HepG2 (cell line): ENCODE results near the gene PSKH1. TPM values are rescaled to one million over a fixed set of nuclear protein-coding genes. Genes with fewer than 3 reads are reported as not detected.

ENCODE experiments used
- CCAR2 ChIP-seq: fragments of 200-400 bp; formaldehyde crosslinking; optimal IDR thresholded peaks from 2 replicates; pipeline ENCODE3; 2018; ENCODE audit warnings: low read depth, mild to moderate bottlenecking, low read length, moderate library complexity
- DZIP1 ChIP-seq: sonication (generic); formaldehyde crosslinking; IDR thresholded peaks from 2 replicates; pipeline ENCODE4 v1.5.0; 2020; ENCODE audit warnings: mild to moderate bottlenecking, missing genetic modification reagents
- HIC2 ChIP-seq: sonication (generic); formaldehyde crosslinking; IDR thresholded peaks from 2 replicates; pipeline ENCODE4 v1.9.0; 2022; ENCODE audit warnings: low read depth, missing genetic modification reagents
- HNRNPL ChIP-seq: fragments of 200-400 bp; formaldehyde crosslinking; IDR thresholded peaks from 2 replicates; pipeline ENCODE4 v1.6.1; 2017; ENCODE audit warnings: mild to moderate bottlenecking, low read depth, low read length
- KMT2A ChIP-seq: sonication (generic); formaldehyde crosslinking; IDR thresholded peaks from 2 replicates; pipeline ENCODE4 v1.4.0; 2020; ENCODE audit warnings: missing genetic modification reagents
- NFKBIZ ChIP-seq: IDR thresholded peaks from 2 replicates; pipeline ENCODE4 v1.6.1; 2018; ENCODE audit warnings: missing genetic modification reagents, missing compliant biosample characterization
- SNAI1 ChIP-seq: sonication (generic); formaldehyde crosslinking; IDR thresholded peaks from 2 replicates; pipeline ENCODE4 v1.5.0; 2020; ENCODE audit warnings: mild to moderate bottlenecking, missing genetic modification reagents, borderline replicate concordance
- ZMYM4 ChIP-seq: sonication (generic); formaldehyde crosslinking; IDR thresholded peaks from 2 replicates; pipeline ENCODE4 v1.8.1; 2023; ENCODE audit warnings: mild to moderate bottlenecking, missing genetic modification reagents
- ZNF124 ChIP-seq: sonication (generic); formaldehyde crosslinking; IDR thresholded peaks from 2 replicates; pipeline ENCODE4 v1.4.0; 2020; ENCODE audit warnings: missing genetic modification reagents
- ZNF333 ChIP-seq: sonication (generic); formaldehyde crosslinking; IDR thresholded peaks from 2 replicates; pipeline ENCODE4 v1.4.0; 2020; ENCODE audit warnings: mild to moderate bottlenecking, missing genetic modification reagents, borderline replicate concordance
- ZNF841 ChIP-seq: sonication (generic); formaldehyde crosslinking; IDR thresholded peaks from 2 replicates; pipeline ENCODE4 v1.8.1; 2023; ENCODE audit warnings: missing genetic modification reagents, borderline replicate concordance
- polyA plus RNA-seq, 8 experiments: library from polyadenylated mRNA; depleted of rRNA in 3 of 8; stranded (reverse) in 7 of 8; unstranded in 1 of 8; fragments of >200 nt; fragmentation: Illumina TruSeq in 4 of 8; extraction: Trizol in 4 of 8; gene quantifications; 2 replicates each; pipeline versions ENCODE4 v1.2.1 to v1.2.3, GENCODE V29; 2011 to 2016; ENCODE audit warnings: low read depth in 4 of 8, missing spikeins in 1 of 8, mixed read lengths in 1 of 8; ENCODE audit not compliant: insufficient read depth in 1 of 8
- total RNA-seq, 5 experiments: library from RNA; depleted of rRNA; stranded (reverse); fragments of >200 nt; fragmentation: Illumina TruSeq; extraction: Trizol; gene quantifications; 2 replicates each; pipeline ENCODE4 v1.2.3, GENCODE V29; 2016; ENCODE audit warnings: low read depth in 1 of 5
- TF ChIP-seq, protein P1 (sequence below): sonication (generic); formaldehyde crosslinking; conservative IDR thresholded peaks from 2 replicates; pipeline ENCODE4 v1.8.1; 2023; ENCODE audit warnings: missing genetic modification reagents
- TF ChIP-seq, protein P2 (sequence below): sonication (generic); formaldehyde crosslinking; IDR thresholded peaks from 2 replicates; pipeline ENCODE4 v1.4.0; 2020; ENCODE audit warnings: low read depth, mild to moderate bottlenecking, missing genetic modification reagents
- TF ChIP-seq, protein P3 (sequence below): sonication (generic); formaldehyde crosslinking; IDR thresholded peaks from 2 replicates; pipeline ENCODE4 v1.5.0; 2020; ENCODE audit warnings: mild to moderate bottlenecking, missing genetic modification reagents, borderline replicate concordance

The PSKH1 gene
- total and polyA plus RNA-seq, 2 of the 13 experiments (the other 11 are each of a cell fraction or from before 2014, with no cell fraction given) = 8.4 to 19.1 TPM

DNA sequence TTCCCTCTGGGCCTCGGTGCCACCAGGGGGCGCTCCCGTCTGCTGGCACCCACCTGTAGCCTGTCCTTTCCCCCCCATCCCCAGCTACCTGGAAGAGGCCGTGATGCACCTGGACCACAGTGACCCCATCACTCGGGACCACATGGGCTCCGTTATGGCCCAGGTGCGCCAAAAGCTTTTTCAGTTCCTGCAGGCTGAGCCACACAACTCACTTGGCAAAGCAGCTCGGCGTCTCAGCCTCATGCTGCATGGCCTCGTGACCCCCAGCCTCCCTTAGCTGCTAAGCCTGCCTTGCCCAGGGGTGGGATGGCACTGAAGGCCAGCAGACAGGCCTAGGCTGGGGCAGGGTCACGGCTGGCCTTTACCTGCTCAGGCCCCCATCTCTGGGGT is 9.2 kb upstream of the PSKH1 start (continued):
- TF ChIP-seq, protein P1, sequence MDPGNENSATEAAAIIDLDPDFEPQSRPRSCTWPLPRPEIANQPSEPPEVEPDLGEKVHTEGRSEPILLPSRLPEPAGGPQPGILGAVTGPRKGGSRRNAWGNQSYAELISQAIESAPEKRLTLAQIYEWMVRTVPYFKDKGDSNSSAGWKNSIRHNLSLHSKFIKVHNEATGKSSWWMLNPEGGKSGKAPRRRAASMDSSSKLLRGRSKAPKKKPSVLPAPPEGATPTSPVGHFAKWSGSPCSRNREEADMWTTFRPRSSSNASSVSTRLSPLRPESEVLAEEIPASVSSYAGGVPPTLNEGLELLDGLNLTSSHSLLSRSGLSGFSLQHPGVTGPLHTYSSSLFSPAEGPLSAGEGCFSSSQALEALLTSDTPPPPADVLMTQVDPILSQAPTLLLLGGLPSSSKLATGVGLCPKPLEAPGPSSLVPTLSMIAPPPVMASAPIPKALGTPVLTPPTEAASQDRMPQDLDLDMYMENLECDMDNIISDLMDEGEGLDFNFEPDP = no peak
- no peak for TF ChIP-seq ZMYM4 (CRISPR knock-in tag)
- no peak for TF ChIP-seq SNAI1 (CRISPR knock-in tag)
- TF ChIP-seq ZNF333 (CRISPR knock-in tag) = no peak
- TF ChIP-seq DZIP1 = no peak
- TF ChIP-seq HNRNPL = peak; percentile 2; the same call in 1 of the 2 replicates
- peak; percentile 46; the same call in 1 of the 2 replicates for TF ChIP-seq ZNF124 (CRISPR knock-in tag)
- TF ChIP-seq HIC2 (CRISPR knock-in tag) = no peak
- TF ChIP-seq, protein P2, sequence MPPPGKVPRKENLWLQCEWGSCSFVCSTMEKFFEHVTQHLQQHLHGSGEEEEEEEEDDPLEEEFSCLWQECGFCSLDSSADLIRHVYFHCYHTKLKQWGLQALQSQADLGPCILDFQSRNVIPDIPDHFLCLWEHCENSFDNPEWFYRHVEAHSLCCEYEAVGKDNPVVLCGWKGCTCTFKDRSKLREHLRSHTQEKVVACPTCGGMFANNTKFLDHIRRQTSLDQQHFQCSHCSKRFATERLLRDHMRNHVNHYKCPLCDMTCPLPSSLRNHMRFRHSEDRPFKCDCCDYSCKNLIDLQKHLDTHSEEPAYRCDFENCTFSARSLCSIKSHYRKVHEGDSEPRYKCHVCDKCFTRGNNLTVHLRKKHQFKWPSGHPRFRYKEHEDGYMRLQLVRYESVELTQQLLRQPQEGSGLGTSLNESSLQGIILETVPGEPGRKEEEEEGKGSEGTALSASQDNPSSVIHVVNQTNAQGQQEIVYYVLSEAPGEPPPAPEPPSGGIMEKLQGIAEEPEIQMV (CRISPR knock-in tag) = no peak
- 0 out of 2 replicates have a peak, but pooled peaks have one; percentile 23 for TF ChIP-seq KMT2A (CRISPR knock-in tag)
- no peak for TF ChIP-seq CCAR2
- no peak for TF ChIP-seq ZNF841
- TF ChIP-seq, protein P3, sequence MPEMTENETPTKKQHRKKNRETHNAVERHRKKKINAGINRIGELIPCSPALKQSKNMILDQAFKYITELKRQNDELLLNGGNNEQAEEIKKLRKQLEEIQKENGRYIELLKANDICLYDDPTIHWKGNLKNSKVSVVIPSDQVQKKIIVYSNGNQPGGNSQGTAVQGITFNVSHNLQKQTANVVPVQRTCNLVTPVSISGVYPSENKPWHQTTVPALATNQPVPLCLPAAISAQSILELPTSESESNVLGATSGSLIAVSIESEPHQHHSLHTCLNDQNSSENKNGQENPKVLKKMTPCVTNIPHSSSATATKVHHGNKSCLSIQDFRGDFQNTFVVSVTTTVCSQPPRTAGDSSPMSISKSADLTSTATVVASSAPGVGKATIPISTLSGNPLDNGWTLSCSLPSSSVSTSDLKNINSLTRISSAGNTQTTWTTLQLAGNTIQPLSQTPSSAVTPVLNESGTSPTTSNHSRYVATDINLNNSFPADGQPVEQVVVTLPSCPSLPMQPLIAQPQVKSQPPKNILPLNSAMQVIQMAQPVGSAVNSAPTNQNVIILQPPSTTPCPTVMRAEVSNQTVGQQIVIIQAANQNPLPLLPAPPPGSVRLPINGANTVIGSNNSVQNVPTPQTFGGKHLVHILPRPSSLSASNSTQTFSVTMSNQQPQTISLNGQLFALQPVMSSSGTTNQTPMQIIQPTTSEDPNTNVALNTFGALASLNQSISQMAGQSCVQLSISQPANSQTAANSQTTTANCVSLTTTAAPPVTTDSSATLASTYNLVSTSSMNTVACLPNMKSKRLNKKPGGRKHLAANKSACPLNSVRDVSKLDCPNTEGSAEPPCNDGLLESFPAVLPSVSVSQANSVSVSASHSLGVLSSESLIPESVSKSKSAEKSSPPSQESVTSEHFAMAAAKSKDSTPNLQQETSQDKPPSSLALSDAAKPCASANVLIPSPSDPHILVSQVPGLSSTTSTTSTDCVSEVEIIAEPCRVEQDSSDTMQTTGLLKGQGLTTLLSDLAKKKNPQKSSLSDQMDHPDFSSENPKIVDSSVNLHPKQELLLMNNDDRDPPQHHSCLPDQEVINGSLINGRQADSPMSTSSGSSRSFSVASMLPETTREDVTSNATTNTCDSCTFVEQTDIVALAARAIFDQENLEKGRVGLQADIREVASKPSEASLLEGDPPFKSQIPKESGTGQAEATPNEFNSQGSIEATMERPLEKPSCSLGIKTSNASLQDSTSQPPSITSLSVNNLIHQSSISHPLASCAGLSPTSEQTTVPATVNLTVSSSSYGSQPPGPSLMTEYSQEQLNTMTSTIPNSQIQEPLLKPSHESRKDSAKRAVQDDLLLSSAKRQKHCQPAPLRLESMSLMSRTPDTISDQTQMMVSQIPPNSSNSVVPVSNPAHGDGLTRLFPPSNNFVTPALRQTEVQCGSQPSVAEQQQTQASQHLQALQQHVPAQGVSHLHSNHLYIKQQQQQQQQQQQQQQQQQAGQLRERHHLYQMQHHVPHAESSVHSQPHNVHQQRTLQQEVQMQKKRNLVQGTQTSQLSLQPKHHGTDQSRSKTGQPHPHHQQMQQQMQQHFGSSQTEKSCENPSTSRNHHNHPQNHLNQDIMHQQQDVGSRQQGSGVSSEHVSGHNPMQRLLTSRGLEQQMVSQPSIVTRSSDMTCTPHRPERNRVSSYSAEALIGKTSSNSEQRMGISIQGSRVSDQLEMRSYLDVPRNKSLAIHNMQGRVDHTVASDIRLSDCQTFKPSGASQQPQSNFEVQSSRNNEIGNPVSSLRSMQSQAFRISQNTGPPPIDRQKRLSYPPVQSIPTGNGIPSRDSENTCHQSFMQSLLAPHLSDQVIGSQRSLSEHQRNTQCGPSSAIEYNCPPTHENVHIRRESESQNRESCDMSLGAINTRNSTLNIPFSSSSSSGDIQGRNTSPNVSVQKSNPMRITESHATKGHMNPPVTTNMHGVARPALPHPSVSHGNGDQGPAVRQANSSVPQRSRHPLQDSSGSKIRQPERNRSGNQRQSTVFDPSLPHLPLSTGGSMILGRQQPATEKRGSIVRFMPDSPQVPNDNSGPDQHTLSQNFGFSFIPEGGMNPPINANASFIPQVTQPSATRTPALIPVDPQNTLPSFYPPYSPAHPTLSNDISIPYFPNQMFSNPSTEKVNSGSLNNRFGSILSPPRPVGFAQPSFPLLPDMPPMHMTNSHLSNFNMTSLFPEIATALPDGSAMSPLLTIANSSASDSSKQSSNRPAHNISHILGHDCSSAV (CRISPR knock-in tag) = no peak
- TF ChIP-seq NFKBIZ (CRISPR knock-in tag) = no peak
